T-helper 2 cell treated with Interferon-gamma antibody and Interleukin-4, amounts not matched to agents 100 ng/mL and 5 ng/mL, for 36 hours (primary cell): Measurements from ENCODE around the gene STPG3. TPM values are rescaled to one million over a fixed set of nuclear protein-coding genes. Genes with fewer than 3 reads are reported as not detected.

ENCODE experiments used
- intact Hi-C: fragments of 100-400 bp; cut with micrococcal nuclease; formaldehyde crosslinking; loops from one replicate; pipeline ENCODE4 v1.15.1; 2023
- total RNA-seq: library from RNA; stranded (reverse); gene quantifications from 2 replicates; pipeline ENCODE4 v1.2.3, GENCODE V29; 2022

Gene STPG3
- total RNA-seq, 1 donor from 2014 or later = not detected

GRCh38 chr9:137262909-137263285 is 11.8 kb downstream of the STPG3 start:
- intact Hi-C loops = no loop called here

GRCh38 chr9:137263506-137263905 is 12.4 kb downstream of the STPG3 start:
- intact Hi-C loops = no loop called here

GRCh38 chr9:137264067-137264466 is 13.0 kb downstream of the STPG3 start:
- intact Hi-C loops = no loop called here

GRCh38 chr9:137265496-137266161 is 14.5 kb downstream of the STPG3 start:
- intact Hi-C loops = no loop called here

GRCh38 chr9:137266162-137266527 is 15.1 kb downstream of the STPG3 start:
- intact Hi-C loops = no loop called here

- intact Hi-C loops = no loop called here
These were observed 15.7 kb downstream of the STPG3 start for GRCh38 chr9:137266585-137267453.

GRCh38 chr9:137267933-137268355 is 16.9 kb downstream of the STPG3 start:
- intact Hi-C loops = no loop called here

- intact Hi-C loops = no loop called here
These were observed 17.6 kb downstream of the STPG3 start for GRCh38 chr9:137268538-137269201.

GRCh38 chr9:137269231-137269772 is 18.2 kb downstream of the STPG3 start:
- intact Hi-C loops = no loop called here

- intact Hi-C loops = no loop called here
These were observed 20.0 kb downstream of the STPG3 start for GRCh38 chr9:137270929-137271695.

- intact Hi-C loops = no loop called here
These were observed 20.6 kb downstream of the STPG3 start for GRCh38 chr9:137271696-137272076.

- intact Hi-C loops = no loop called here
These were observed 21.4 kb downstream of the STPG3 start for GRCh38 chr9:137272241-137273094.

- intact Hi-C loops = no loop called here
These were observed 22.0 kb downstream of the STPG3 start for GRCh38 chr9:137273095-137273490.

GRCh38 chr9:137273611-137274320 is 22.7 kb downstream of the STPG3 start:
- intact Hi-C loops = no loop called here

- intact Hi-C loops = no loop called here
These were observed 24.1 kb downstream of the STPG3 start for GRCh38 chr9:137275203-137275587.

- intact Hi-C loops = no loop called here
These were observed 24.7 kb downstream of the STPG3 start for GRCh38 chr9:137275588-137276472.

- intact Hi-C loops = no loop called here
These were observed 25.6 kb downstream of the STPG3 start for GRCh38 chr9:137276473-137277328.
